Measurements from ENCODE around the gene HAND2.

HAND2 gene

DNA sequence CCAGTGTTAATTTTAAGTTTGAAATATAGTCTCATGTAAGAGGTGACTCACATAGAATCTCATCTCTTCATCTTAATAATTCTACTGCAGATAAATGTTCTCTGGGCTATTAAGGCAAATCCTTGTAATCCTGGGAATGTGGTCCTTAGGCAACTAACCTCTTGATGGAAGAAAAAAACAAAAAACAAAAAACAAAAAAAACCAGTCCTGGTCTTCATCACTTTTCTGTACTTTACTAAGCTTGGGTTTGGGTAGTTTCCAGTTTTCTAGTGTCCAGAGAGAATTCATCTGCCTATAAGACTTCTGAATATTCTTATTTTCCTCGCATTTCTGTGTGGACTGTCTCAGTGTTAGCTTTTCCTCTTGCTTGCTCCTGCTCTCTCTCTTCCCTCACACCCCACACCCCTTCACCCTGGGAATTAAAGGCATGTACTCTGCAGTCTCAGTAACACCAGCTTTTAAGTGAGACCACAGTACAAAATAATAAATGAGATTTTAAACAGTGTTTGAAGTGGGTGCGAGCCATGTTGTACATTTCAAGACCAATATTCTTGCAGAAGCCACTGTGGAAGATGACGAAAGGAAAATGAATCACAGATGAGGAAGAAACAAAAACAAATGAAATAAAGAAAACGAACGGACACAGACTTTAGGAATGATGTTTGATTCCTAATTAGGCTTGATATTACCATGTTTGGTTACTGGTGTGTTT lies 51.7 kb downstream of the HAND2 start:
- H3K4me3 ChIP-seq (replicated peaks; ENCODE audit: low read depth, low read length) = no peak overlapping the region
- DNase-seq (ENCODE audit: extremely low read depth, insufficient read length) = no peak
- no peaks in the 10 kb centered on the region for H3K27me3 ChIP-seq (replicated peaks; ENCODE audit: control insufficient read depth, insufficient read depth, low read length)
- H3K36me3 ChIP-seq (ENCODE audit: control insufficient read depth, insufficient read depth, low read length) = no peaks in the 10 kb centered on the region
- TF ChIP-seq, protein P1, sequence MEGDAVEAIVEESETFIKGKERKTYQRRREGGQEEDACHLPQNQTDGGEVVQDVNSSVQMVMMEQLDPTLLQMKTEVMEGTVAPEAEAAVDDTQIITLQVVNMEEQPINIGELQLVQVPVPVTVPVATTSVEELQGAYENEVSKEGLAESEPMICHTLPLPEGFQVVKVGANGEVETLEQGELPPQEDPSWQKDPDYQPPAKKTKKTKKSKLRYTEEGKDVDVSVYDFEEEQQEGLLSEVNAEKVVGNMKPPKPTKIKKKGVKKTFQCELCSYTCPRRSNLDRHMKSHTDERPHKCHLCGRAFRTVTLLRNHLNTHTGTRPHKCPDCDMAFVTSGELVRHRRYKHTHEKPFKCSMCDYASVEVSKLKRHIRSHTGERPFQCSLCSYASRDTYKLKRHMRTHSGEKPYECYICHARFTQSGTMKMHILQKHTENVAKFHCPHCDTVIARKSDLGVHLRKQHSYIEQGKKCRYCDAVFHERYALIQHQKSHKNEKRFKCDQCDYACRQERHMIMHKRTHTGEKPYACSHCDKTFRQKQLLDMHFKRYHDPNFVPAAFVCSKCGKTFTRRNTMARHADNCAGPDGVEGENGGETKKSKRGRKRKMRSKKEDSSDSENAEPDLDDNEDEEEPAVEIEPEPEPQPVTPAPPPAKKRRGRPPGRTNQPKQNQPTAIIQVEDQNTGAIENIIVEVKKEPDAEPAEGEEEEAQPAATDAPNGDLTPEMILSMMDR (IDR thresholded peaks at IDR 0.05; ENCODE audit: insufficient read depth, low read length, poor library complexity, severe bottlenecking) = no peak

DNA sequence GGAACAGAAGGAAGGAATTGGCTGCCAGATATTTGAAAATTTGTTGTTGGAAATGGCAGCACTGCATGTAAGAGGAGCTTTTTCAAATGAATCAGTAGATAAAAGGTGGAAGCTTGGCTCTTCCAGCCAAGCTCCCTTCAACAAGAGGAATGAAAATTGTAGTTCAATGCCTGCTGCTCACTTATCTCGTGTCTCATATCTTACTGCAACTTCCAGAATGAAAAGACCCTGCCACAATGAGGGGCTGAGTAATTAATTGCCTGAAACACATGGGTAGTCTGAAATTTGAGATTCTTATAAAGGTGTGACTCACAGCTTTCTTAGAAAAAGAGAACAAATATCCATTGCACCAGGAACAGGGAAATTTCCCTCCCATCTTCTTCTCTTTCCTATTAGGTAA lies 53.0 kb downstream of the HAND2 start:
- no peak overlapping the region for H3K4me3 ChIP-seq (replicated peaks; ENCODE audit: low read depth, low read length)
- no peak for DNase-seq (ENCODE audit: extremely low read depth, insufficient read length)

More for the DNA sequence above, 53.0 kb downstream of the HAND2 start:
- TF ChIP-seq, protein P1 (IDR thresholded peaks at IDR 0.05; ENCODE audit: insufficient read depth, low read length, poor library complexity, severe bottlenecking) = no peak
- no peaks in the 10 kb centered on the region for H3K36me3 ChIP-seq (ENCODE audit: control insufficient read depth, insufficient read depth, low read length)
- no peaks in the 10 kb centered on the region for H3K27me3 ChIP-seq (replicated peaks; ENCODE audit: control insufficient read depth, insufficient read depth, low read length)
